Urothelium cell line (cell line): ENCODE results near the gene PBXIP1.
"Not testable (repeated sequence)": the region's sequence is repeated elsewhere in the genome, so short reads cannot be mapped to it uniquely, and the experiment has no call there.

Experiments
- DNase-seq: peaks from one replicate; pipeline ENCODE4 v3.0.0; 2011; ENCODE audit warnings: low spot score, mixed read lengths
- FAIRE-seq: peaks from 2 replicates; lab custom pipeline; 2011; peaks lifted over from hg19 to GRCh38; lab: Jason Lieb, UNC

The PBXIP1 gene

GRCh38 chr1:154995301-154995983, 39.5 kb upstream of the PBXIP1 start:
- FAIRE-seq, result not testable (repeated sequence)
- DNase-seq, result peak; percentile 54

- no peak for DNase-seq
- FAIRE-seq, result no peak
Measured at GRCh38 chr1:154994591-154994990, 38.7 kb upstream of the PBXIP1 start.

- no peak for FAIRE-seq
- DNase-seq, result no peak
Measured at GRCh38 chr1:154994269-154994587, 38.3 kb upstream of the PBXIP1 start.

- FAIRE-seq, result no peak
- no peak for DNase-seq
Measured at GRCh38 chr1:154993572-154994268, 37.8 kb upstream of the PBXIP1 start, which contains the start of gene LENEP. LENEP (plus strand) TSS chr1:154993586; CDS start chr1:154993608, 22 bp downstream.

GRCh38 chr1:154992721-154993571, 37.0 kb upstream of the PBXIP1 start:
- no peak for DNase-seq
- no peak for FAIRE-seq

- DNase-seq (no peak), FAIRE-seq (no peak)
Measured at GRCh38 chr1:154990276-154990675, 34.4 kb upstream of the PBXIP1 start.

- DNase-seq, result no peak
- FAIRE-seq, result no peak
Measured at GRCh38 chr1:154989195-154989860, 33.4 kb upstream of the PBXIP1 start.

GRCh38 chr1:154988058-154988954, 32.4 kb upstream of the PBXIP1 start:
- DNase-seq (no peak), FAIRE-seq (no peak)

GRCh38 chr1:154987326-154987725, 31.4 kb upstream of the PBXIP1 start:
- no peak for FAIRE-seq
- DNase-seq, result no peak

GRCh38 chr1:154986736-154987135, 30.8 kb upstream of the PBXIP1 start:
- not testable (repeated sequence) for DNase-seq, FAIRE-seq

- FAIRE-seq (no peak), DNase-seq (no peak)
Measured at GRCh38 chr1:154983776-154984466, 28.0 kb upstream of the PBXIP1 start.

GRCh38 chr1:154982897-154983648, 27.2 kb upstream of the PBXIP1 start, which contains the start of gene FLAD1:
FLAD1 (plus strand) TSS chr1:154983344; CDS start chr1:154983695, 351 bp downstream.
- DNase-seq, result peak; percentile 96
- FAIRE-seq, result no peak

- DNase-seq, result no peak
- no peak for FAIRE-seq
Measured at GRCh38 chr1:154982341-154982740, 26.4 kb upstream of the PBXIP1 start.

GRCh38 chr1:154978360-154978759, 22.5 kb upstream of the PBXIP1 start:
- DNase-seq, result no peak
- no peak for FAIRE-seq

GRCh38 chr1:154977762-154978161, 21.9 kb upstream of the PBXIP1 start:
- FAIRE-seq, DNase-seq: not testable (repeated sequence)

GRCh38 chr1:154975409-154976059, 19.6 kb upstream of the PBXIP1 start:
- DNase-seq, result no peak
- FAIRE-seq, result no peak

GRCh38 chr1:154974808-154975408, 19.0 kb upstream of the PBXIP1 start:
- peak; percentile 89 for DNase-seq
- no peak for FAIRE-seq
